Large intestine (tissue), 12 donors: Measurements from ENCODE around the gene PPP1R15B. TPM values are rescaled to one million over a fixed set of nuclear protein-coding genes. Genes with fewer than 3 reads are reported as not detected.

Experiments used
- DNase-seq, 2 donors: peaks; one replicate each; pipeline versions ENCODE4 v3.0.0 to v3.0.0-alpha.2; 2013
- H3K27ac ChIP-seq: one replicate; pipeline ENCODE4 v1.5.1; 2013; ENCODE audit warnings: low read length
- H3K27me3 ChIP-seq: 2 replicates; pipeline ENCODE4 v1.6.1; 2013; ENCODE audit warnings: low read length; ENCODE audit not compliant: control insufficient read depth, insufficient read depth
- H3K36me3 ChIP-seq: 2 replicates; pipeline ENCODE4 v1.6.1; 2013; ENCODE audit warnings: low read length; ENCODE audit not compliant: control insufficient read depth, insufficient read depth
- H3K4me1 ChIP-seq: one replicate; pipeline ENCODE4 v1.6.1; 2013; ENCODE audit warnings: low read length; ENCODE audit not compliant: control insufficient read depth, insufficient read depth
- H3K4me3 ChIP-seq: one replicate; pipeline ENCODE4 v1.5.1; 2013; ENCODE audit warnings: low read length
- H3K9me3 ChIP-seq: one replicate; pipeline ENCODE4 v1.6.1; 2013; ENCODE audit warnings: mild to moderate bottlenecking, low read depth, low read length, moderate library complexity; ENCODE audit not compliant: control insufficient read depth
- WGBS: methylation state at CpG from one replicate; pipeline ENCODE4 v1.1.5; 2013; ENCODE audit warnings: low lambda C conversion rate; ENCODE audit not compliant: insufficient coverage; 5-methylcytosine and 5-hydroxymethylcytosine counted together
- long read RNA-seq, 11 donors: transcript quantifications; one replicate each; lab custom pipeline, GENCODE V29; 2026
- polyA plus RNA-seq: library from polyadenylated mRNA; unstranded; fragments of 120-200 nt; gene quantifications from one replicate; pipeline ENCODE4 v1.2.1, GENCODE V29; 2013

Gene PPP1R15B
- 46.4 TPM for polyA plus RNA-seq
- long read RNA-seq, donor 1, full-length matches to known transcripts: 9 of 9 reads
- long read RNA-seq, donor 1, partial matches to known transcripts: 0 of 9 reads
- long read RNA-seq, donor 1, other reads (novel, unspliced or antisense): 0 of 9 reads
- long read RNA-seq, donor 2, full-length matches to known transcripts: 5 of 5 reads
- long read RNA-seq, donor 2, partial matches to known transcripts: 0 of 5 reads
- long read RNA-seq, donor 2, other reads (novel, unspliced or antisense): 0 of 5 reads
- long read RNA-seq, donor 3: 0 reads
- long read RNA-seq, donor 4: 0 reads
- long read RNA-seq, donor 5, full-length matches to known transcripts: 2 of 2 reads
- long read RNA-seq, donor 5, partial matches to known transcripts: 0 of 2 reads
- long read RNA-seq, donor 5, other reads (novel, unspliced or antisense): 0 of 2 reads
- long read RNA-seq, donor 6, full-length matches to known transcripts: 6 of 6 reads
- long read RNA-seq, donor 6, partial matches to known transcripts: 0 of 6 reads
- long read RNA-seq, donor 6, other reads (novel, unspliced or antisense): 0 of 6 reads
- long read RNA-seq, donor 7, full-length matches to known transcripts: 4 of 4 reads
- long read RNA-seq, donor 7, partial matches to known transcripts: 0 of 4 reads
- long read RNA-seq, donor 7, other reads (novel, unspliced or antisense): 0 of 4 reads
- long read RNA-seq, donor 8, full-length matches to known transcripts: 18 of 18 reads
- long read RNA-seq, donor 8, partial matches to known transcripts: 0 of 18 reads
- long read RNA-seq, donor 8, other reads (novel, unspliced or antisense): 0 of 18 reads
- long read RNA-seq, donor 9, full-length matches to known transcripts: 3 of 3 reads
- long read RNA-seq, donor 9, partial matches to known transcripts: 0 of 3 reads
- long read RNA-seq, donor 9, other reads (novel, unspliced or antisense): 0 of 3 reads
- long read RNA-seq, donor 10, full-length matches to known transcripts: 10 of 10 reads
- long read RNA-seq, donor 10, partial matches to known transcripts: 0 of 10 reads
- long read RNA-seq, donor 10, other reads (novel, unspliced or antisense): 0 of 10 reads
- long read RNA-seq, donor 11, full-length matches to known transcripts: 8 of 8 reads
- long read RNA-seq, donor 11, partial matches to known transcripts: 0 of 8 reads
- long read RNA-seq, donor 11, other reads (novel, unspliced or antisense): 0 of 8 reads

DNA sequence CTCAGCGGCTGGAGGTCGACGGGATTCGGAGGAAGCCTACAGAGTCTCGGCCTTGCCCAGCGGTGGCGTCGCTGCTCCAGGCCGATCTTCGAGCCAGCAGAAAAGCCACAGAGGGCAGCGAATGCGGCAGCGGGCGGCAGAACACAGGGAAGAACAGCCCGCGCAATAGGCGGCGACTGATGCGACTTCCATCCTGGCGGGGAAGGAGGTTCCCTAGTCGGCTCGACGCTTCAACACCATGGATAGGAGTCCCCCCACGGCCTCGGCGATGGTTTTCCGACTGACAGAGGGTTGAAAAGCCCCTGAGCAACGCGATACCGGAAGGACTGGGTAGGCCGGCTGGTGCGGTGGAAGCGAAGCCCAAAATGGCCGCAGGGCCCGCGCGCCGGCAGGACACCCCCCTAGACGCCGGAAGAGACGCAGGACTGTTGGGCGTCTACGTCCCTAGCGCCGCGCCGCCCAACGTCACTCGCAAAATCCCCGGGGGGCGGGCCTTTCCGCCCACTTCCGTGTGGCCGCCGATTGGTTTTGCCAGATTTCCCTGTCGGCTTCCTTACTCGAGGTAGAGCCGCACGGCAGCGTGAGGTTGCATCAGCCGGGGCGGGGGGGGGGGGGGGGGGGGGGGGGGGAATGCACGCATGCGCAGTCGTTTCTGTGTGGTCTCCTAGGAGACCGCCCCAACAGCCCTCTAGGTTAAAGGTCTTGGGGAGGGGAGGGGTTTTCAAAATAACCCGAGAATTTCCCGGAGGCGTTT is at the start of gene PPP1R15B:
Gene PPP1R15B (minus strand): TSS at position 367 of the 754 bp plus-strand sequence. CDS start 406 bp downstream, outside the sequence.
- Histone ChIP-seq H3K27ac (peak within 1 kb of the TSS; percentile 99), H3K27me3 (no peaks in the 10 kb centered on the region), H3K4me1 (peaks cover 4% of the 10 kb centered on the region), H3K36me3 (no peaks in the 10 kb centered on the region), H3K4me3 (peak within 1 kb of the TSS; percentile 95), H3K9me3 (no peaks in the 10 kb centered on the region)
- WGBS: no CpG with 5 or more reads among the region's 69 CpGs
- peak; percentile 99 to 100 for DNase-seq

DNA sequence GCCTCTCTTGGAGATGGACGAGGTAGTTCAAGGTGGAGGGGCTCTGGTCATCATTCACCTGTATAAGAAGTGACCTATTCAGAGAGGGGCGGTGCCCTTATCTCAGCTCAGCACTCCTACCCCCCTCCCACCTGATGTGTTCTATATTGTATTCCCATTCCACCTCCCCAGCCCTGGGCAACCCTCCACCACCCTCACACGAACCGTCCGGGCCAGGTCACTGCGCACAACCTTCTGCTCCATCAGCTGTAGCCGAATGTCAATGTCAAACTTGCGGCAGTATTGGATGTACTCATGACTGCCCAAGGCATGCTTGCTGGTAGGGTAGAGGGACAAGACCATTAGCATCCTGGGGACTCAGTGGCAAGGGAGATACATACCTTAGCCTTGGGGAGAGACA is 48.7 kb upstream of the PPP1R15B start:
- H3K36me3 ChIP-seq: peaks cover 85% of the 10 kb centered on the region
- H3K4me1 ChIP-seq: no peaks in the 10 kb centered on the region
- no peak for DNase-seq
- H3K9me3 ChIP-seq: no peaks in the 10 kb centered on the region
- no peak overlapping the region for H3K27ac ChIP-seq
- no CpG with 5 or more reads among the region's 8 CpGs for WGBS
- H3K4me3 ChIP-seq: no peak overlapping the region
- H3K27me3 ChIP-seq: no peaks in the 10 kb centered on the region

GRCh38 chr1:204459706-204460105 is 48.1 kb upstream of the PPP1R15B start:
- no peak for DNase-seq
- peaks cover 86% of the 10 kb centered on the region for H3K36me3 ChIP-seq
- H3K9me3 ChIP-seq: no peaks in the 10 kb centered on the region
- no peak overlapping the region for H3K4me3 ChIP-seq
- no peak overlapping the region for H3K27ac ChIP-seq
- H3K4me1 ChIP-seq: no peaks in the 10 kb centered on the region
- no peaks in the 10 kb centered on the region for H3K27me3 ChIP-seq
- WGBS: no CpG with 5 or more reads among the region's 4 CpGs

DNA sequence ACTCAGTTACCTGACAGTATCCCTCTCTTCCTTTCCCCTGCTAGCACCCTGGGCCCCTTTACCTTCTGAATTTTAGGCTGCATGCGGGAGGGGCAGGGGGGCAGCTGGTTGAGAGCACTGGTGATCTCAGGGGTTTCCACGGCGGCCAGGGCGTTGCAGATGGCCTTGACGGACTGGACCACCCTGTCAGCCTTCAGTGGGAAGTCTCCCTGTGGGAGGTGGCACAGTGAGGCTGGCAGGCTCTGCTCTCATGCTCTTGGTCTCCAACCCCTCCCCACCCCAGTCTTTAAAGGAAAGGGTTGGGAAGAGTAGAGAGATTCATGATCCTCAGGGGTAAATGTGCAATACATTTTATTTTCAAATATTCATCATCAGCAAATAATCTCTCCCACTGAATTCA is 46.0 kb upstream of the PPP1R15B start:
- DNase-seq: no peak
- H3K4me1 ChIP-seq: peaks cover 5% of the 10 kb centered on the region
- no peaks in the 10 kb centered on the region for H3K9me3 ChIP-seq
- H3K27me3 ChIP-seq: no peaks in the 10 kb centered on the region
- H3K27ac ChIP-seq: no peak overlapping the region
- peaks cover 83% of the 10 kb centered on the region for H3K36me3 ChIP-seq
- H3K4me3 ChIP-seq: no peak overlapping the region
- whole genome bisulfite sequencing: no CpG with 5 or more reads among the region's 5 CpGs

- Histone ChIP-seq H3K4me3 (no peak overlapping the region), H3K27ac (no peak overlapping the region), H3K36me3 (peaks cover 78% of the 10 kb centered on the region), H3K9me3 (no peaks in the 10 kb centered on the region), H3K27me3 (no peaks in the 10 kb centered on the region), H3K4me1 (peaks cover 11% of the 10 kb centered on the region)
- DNase-seq: peak; percentile 29 to 30
- no CpG with 5 or more reads among the region's 11 CpGs for WGBS
These were observed 45.3 kb upstream of the PPP1R15B start for GRCh38 chr1:204456826-204457442.

- Histone ChIP-seq H3K4me3 (no peak overlapping the region), H3K36me3 (peaks cover 72% of the 10 kb centered on the region), H3K9me3 (no peaks in the 10 kb centered on the region), H3K27ac (no peak overlapping the region), H3K27me3 (no peaks in the 10 kb centered on the region), H3K4me1 (peaks cover 23% of the 10 kb centered on the region)
- 93% methylated on average over 3 of the region's 9 CpGs for WGBS
- no peak for DNase-seq
These were observed 44.2 kb upstream of the PPP1R15B start for GRCh38 chr1:204455831-204456145.

DNA sequence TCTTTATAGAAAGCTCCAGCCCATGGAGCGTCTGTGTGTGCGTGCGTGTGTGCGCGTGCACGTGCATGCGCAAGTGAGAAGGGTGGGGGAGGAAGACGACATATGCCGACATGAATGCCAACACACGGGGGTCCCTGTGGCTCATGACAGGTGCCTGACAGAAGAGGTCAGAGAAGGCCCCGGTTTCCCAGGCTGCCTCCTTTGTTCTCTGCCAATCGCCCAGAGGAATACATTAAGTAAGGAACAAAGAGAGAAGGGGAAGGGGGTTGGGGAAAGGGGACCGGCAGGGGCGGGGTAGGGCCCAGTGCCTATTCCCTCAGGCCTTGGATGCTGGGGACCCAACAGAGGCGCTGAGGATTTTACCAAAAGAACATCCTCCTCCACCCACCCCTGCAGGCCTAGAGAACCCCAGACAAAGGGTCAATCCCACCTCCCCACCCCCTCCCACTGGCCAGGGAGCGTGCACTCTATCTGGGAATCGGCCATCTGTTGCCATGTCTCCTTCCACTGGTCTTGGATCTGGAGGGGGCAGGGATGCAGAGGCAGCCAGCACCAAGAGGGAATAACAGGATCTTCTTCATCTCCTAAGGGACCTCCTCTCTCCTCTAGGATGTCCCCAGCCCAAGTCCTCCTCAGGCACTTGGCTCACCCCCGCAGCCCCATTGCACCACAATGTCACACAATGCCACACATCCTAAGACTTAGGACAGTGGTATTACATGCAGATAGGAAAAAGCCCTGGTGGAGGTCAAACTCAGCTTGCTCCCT is 43.6 kb upstream of the PPP1R15B start:
- Histone ChIP-seq H3K4me3 (no peak overlapping the region), H3K4me1 (peaks cover 26% of the 10 kb centered on the region), H3K36me3 (peaks cover 66% of the 10 kb centered on the region), H3K27me3 (no peaks in the 10 kb centered on the region), H3K27ac (no peak overlapping the region), H3K9me3 (no peaks in the 10 kb centered on the region)
- WGBS: no CpG with 5 or more reads among the region's 18 CpGs
- DNase-seq: no peak

DNA sequence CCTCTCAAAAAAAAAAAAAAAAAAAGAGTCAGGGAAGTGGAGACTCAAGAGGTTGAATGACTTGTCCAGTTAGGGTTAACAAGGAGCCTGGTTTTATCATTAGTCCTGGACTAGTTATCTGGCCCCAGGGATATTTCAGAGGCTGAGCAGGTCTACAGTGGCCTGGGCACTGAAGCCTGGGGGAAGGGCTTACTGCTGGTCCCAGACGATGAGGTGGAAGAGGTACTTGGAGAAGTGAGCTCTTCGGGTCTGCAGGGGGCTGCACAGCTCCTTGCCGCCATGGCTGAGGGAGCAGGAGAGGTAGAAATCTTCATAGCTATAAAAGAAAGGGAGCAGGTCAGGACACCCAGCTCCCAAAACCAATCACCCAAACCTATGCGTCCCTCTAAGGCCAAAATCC is 42.9 kb upstream of the PPP1R15B start:
- WGBS: no CpG with 5 or more reads among the region's 4 CpGs
- Histone ChIP-seq H3K9me3 (no peaks in the 10 kb centered on the region), H3K36me3 (peaks cover 60% of the 10 kb centered on the region), H3K4me3 (no peak overlapping the region), H3K4me1 (peaks cover 34% of the 10 kb centered on the region), H3K27me3 (no peaks in the 10 kb centered on the region), H3K27ac (no peak overlapping the region)
- DNase-seq: no peak

DNA sequence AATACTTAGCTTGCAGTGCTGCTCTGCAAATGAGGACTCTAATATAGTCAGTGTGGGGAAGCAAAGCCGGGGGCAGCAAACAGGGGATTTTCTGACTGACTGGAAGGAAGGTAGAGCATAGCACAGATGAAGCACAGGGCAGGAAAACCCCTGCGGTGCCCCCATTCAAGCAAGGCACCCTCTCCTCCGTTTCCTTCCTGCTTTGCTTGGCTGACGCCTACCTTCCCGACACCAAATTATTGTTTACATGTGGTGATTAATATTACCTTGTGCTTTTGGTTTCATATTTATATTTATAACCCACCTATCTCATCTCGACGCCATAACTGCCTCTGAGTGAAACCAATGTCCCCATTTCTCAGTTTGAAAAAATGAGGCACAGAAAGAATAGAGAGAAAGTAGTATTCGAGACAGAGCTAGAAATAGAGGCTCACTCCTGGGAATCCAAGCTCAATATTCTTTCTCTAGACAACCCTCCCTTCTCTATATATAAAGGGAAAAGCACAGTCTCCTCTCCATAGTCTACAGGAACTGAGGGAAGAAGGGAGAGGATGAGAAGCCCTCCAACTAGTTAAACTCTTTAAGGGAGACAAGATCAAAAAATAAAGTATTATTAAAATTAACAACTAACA is 41.6 kb upstream of the PPP1R15B start:
- WGBS: 70% methylated on average over 5 of the region's 8 CpGs
- peak overlapping the region; percentile 13 for H3K27ac ChIP-seq

More for the DNA sequence above, 41.6 kb upstream of the PPP1R15B start:
- peaks cover 56% of the 10 kb centered on the region for H3K36me3 ChIP-seq
- H3K4me3 ChIP-seq: no peak overlapping the region
- DNase-seq: peak in 1 of 2 donors; percentile 37
- H3K9me3 ChIP-seq: no peaks in the 10 kb centered on the region
- no peaks in the 10 kb centered on the region for H3K27me3 ChIP-seq
- peaks cover 46% of the 10 kb centered on the region for H3K4me1 ChIP-seq
